ENCODE results near the gene KLHL20.
"Not testable (repeated sequence)": the region's sequence is repeated elsewhere in the genome, so short reads cannot be mapped to it uniquely, and the experiment has no call there.

Gene KLHL20

DNA sequence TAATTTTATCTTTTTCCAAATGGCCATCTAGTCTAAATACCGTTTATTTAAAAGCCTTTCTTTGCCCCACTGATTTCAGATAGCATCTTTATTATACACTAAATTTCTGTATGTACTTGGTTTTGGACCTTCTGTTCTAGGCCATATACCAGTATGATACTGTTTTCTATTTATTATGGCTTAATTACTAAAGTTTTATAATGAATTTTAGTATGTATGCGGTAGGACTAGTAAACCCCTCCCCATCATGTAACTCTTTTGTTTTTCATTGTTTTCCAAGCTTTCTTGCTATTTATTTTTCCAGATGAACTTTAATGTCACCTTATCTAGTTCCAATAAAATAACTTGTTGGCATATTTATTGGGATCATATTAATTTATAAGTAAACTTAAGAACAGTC lies 29.9 kb downstream of the KLHL20 start:
- FAIRE-seq (no peak), DNase-seq (ENCODE audit: insufficient read length, low spot score) (no peak)

DNA sequence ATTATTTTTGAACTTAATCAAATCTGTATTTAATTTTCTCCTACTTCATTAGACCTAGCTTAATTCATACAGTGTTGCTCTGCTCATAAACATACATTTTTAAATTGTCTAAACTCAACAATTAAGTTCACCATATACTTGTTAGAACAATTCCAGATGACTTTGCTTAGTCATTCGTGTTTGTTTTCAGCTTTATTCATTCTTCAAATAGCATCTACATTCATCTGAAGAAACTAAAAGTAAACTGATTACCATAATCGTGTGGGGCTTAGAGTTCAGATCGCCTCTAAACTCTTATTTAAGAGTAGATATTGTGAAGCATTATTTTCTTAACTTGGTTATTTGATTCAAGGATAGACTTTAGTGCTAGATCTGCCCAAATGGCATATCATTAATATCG lies 34.4 kb downstream of the KLHL20 start:
- FAIRE-seq (no peak), DNase-seq (ENCODE audit: insufficient read length, low spot score) (no peak)

DNA sequence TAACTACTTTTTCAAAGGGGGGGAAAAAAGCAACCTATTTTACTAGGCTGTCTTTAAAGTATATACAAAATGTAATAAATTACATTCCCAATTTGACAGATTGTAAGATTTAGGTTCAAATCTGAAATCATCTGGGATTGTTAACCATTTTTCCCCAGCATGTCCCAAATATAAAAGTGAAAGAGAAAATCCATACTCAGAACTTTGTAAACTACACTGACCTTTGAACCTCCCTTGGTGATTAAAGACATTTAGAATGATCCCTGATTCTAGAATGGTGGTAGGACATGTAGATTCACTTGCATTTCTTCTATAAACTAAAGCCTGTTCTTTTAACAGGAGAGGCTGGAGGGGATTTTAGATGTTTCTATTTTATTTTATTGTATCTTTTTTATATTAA lies 39.0 kb downstream of the KLHL20 start:
- DNase-seq (ENCODE audit: insufficient read length, low spot score) (no peak), FAIRE-seq (no peak)

DNA sequence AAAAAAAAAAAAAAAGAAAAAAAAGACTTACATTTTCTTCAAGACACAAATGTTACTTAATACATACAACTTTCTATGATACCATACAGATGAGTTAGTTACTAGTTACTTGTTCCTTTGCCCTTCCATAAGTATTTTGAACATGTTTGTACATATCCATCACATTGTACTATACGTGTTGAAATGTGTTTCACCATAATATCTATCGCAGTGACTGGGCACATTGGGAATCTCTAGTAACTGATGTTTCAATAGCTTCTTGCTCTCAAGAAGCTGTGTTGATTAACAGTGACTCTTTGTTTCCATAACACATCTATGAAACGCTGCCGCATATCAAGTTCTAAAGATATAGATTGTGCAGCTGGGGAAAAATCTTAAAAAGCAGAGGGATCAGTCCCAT lies 42.9 kb downstream of the KLHL20 start:
- DNase-seq (ENCODE audit: insufficient read length, low spot score), result no peak
- FAIRE-seq, result no peak

DNA sequence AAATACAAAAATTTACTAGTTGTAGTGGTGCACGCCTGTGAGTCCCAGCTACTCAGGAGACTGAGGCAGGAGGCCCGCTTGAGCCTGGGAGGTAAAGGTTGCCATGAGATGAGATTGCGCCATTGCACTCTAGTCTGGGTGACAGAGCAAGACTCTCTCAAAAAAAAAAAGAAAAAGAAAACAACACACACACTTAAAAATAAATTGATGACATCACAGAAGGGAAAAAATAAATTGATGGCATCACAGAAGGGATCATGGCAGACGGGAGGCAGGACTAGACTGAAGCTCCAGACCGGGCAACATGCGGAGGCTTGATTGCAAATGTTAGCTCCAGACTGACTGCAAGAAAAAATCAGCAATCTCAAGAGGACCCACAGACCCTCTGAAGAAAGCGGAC lies 43.3 kb downstream of the KLHL20 start:
- FAIRE-seq (no peak), DNase-seq (ENCODE audit: insufficient read length, low spot score) (no peak)

DNA sequence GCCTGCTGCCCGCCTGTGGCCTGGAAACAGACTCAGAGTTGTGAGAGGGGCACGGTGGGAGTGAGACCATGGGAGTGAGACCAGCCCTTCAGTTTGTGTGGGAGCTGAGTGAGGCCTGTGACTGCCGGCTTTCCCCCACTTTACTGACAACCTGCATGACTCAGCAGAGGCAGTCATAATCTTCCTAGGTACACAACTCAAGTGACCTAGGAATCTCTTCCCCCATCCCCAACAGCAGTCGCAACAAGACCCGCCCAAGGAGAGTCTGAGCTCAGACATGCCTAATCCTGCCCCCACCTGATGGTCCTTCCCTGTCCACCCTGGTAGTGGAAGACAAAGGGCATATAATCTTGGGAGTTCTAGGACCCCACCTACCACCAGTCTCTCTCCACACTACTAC lies 44.2 kb downstream of the KLHL20 start:
- no peak for FAIRE-seq
- no peak for DNase-seq (ENCODE audit: insufficient read length, low spot score)

DNA sequence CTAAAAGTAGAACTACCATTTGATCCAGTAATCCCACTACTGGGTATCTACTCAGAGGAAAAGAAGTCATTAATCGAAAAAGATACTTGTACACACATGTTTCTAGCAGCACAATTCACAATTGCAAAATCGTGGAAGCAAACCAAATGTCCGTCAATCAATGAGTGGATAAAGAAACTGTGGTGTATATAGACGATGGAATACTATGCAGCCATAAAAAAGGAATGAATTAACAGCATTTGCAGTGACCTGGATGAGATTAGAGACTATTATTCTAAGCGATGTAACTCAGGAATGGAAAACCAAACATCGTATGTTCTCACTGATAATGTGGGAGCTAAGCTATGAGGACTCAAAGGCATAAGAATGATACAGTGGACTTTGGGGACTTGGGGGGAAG lies 49.5 kb downstream of the KLHL20 start:
- FAIRE-seq; DNase-seq (ENCODE audit: insufficient read length, low spot score): not testable (repeated sequence)

DNA sequence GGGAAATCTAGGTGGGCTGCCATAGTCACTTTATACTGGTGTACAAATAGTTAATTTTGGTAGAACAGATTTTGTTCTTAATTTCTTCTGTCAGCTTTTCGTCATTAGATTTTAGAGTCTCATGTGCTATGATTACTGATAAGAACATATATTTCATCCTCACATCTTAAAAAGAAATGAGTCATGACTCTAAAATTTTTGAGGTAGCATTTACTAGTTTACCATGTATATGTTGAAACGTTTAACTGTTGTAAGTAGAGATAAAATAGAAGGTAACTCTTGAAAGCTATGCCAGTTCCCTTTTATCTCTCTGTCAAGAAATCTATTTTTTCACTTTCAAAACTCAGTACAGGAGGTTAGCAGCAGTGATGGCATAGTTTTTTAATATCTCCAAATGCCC lies 53.4 kb downstream of the KLHL20 start:
- no peak for FAIRE-seq
- DNase-seq (ENCODE audit: insufficient read length, low spot score), result no peak

DNA sequence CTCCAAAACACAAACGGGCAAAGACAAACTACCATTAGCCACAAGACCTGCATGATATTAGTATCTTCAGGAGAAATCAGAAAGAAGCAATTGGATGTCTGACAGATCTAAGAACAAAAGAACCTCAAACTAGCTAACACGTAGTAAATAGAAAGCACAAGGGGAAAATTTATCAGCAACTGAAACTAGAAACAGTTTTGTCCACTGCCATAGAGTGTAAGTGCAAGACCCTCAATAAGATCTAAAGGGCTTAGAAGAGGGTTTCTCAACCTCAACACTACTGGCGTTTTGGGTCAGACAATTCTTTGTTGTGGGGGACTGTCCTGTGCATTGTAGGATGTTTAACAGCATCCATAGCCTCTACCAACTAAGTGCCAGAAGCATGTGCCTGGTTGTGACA lies 54.0 kb downstream of the KLHL20 start:
- no peak for DNase-seq (ENCODE audit: insufficient read length, low spot score)
- FAIRE-seq, result no peak

DNA sequence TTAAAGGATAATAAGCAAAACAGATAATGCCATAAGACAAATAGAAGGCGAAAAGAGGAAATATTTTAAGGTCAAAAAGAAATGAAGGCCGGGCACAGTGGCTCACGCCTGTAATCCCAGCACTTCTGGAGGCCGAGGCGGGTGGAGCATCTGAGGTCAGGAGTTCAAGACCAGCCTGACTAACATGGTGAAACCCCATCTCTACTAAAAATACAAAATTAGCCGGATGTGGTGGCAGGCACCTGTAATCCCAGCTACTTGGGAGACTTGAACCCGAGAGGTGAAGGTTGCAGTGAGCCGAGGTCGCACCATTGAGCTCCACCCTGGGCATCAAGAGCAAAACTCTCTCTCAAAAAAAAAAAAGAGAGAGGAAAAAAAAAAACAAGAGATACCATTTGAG lies 55.5 kb downstream of the KLHL20 start:
- DNase-seq (ENCODE audit: insufficient read length, low spot score); FAIRE-seq: not testable (repeated sequence)

DNA sequence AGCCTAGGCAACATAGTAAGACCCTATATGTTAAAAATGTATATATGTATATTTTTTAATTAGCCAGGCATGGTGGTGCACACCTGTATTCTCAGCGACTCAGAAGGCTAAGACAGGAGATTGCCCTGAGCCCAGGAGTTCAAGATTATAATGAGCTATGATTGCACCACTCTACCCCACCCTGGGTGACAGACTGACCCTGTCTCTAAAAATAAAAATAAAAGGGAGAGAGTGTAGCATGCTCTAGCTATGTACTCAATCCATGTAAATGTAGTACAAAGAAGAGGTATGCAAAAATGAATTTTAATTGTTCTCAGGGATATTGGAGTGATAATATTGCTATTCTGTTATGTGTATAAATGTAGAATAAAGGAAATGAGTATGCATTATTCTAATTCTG lies 56.8 kb downstream of the KLHL20 start:
- DNase-seq (ENCODE audit: insufficient read length, low spot score) (no peak), FAIRE-seq (no peak)

DNA sequence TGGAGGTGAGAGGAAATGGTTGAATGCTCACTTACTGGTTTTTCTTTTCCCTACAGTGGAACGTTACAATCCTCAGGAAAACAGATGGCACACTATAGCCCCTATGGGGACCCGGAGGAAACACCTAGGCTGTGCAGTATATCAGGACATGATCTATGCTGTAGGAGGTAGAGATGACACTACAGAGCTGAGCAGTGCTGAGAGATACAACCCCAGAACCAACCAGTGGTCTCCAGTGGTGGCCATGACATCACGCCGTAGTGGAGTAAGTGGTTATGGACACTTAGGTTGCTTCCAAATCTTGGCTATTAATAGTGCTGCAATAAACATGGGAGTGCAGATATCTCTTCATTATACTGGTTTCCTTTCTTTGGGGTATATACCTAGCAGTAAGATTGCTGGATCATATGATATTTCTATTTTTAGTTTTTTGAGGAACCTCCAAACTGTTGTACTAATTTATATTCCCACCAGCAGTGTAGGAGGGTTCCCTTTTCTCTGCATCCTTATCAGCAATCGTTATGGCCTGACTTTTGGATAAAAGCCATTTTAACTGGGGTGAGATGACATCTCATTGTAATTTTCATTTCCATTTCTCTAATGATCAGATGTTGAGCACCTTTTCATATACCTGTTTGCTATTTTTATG lies 60.9 kb downstream of the KLHL20 start:
- no peak for DNase-seq (ENCODE audit: insufficient read length, low spot score)
- FAIRE-seq, result no peak

DNA sequence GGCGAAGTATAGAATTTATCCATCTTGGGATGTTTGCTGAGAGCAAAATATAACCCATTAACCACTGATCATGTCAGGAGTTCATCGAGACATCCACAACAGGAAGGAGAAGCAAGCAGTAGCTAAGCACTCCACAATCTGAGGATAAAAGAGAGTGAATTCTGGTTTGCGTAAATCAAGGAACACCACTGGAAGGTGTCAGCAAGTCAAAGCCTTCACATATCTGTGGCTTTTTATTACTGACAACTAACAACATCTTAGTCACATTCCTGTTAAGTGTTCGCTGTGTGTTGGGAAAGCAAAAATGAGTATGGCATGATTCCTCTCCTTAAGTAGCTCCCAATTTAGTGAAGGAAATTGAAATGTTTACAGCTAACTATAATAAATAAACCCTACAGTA lies 65.2 kb downstream of the KLHL20 start:
- FAIRE-seq, result no peak

DNA sequence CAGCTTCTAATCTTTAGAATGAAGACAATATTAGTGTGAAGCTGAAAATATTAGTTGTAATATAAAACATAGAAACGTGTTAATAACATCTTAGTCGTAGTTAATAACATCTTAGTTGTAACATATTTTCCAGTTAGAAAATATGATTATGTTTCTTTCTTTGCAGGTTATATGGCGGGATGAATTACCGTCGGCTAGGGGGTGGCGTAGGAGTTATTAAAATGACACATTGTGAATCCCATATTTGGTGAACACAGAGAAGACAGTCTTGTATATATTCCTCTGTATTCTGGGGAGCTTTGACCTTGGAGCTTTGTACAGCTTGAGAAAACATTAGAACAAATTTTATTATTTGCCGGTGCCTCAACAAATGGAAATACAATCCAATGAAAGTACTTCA lies 70.2 kb downstream of the KLHL20 start:
- no peak for FAIRE-seq

More for the DNA sequence above, 65.2 kb downstream of the KLHL20 start:
- no peak for DNase-seq (ENCODE audit: insufficient read length, low spot score)

DNA sequence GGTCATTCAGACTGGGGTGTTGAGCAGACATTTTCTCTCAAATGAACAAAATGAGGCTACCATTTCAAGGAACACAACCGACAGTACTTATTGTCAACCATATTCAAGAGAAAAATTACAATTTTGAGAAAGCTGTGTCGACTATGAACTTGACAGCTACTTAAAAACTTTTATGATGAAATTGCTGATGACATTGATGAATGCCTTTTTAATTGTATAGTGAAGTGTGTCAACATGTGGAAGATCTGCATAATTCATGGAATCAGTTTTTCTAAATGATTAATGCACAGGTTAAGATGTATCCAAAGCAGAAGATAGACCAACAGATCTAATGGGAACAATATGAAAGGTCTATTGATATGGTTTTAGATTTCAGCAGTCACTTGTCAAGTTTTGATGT lies 75.1 kb downstream of the KLHL20 start:
- FAIRE-seq (no peak), DNase-seq (ENCODE audit: insufficient read length, low spot score) (no peak)

More for the DNA sequence above, 70.2 kb downstream of the KLHL20 start:
- no peak for DNase-seq (ENCODE audit: insufficient read length, low spot score)

DNA sequence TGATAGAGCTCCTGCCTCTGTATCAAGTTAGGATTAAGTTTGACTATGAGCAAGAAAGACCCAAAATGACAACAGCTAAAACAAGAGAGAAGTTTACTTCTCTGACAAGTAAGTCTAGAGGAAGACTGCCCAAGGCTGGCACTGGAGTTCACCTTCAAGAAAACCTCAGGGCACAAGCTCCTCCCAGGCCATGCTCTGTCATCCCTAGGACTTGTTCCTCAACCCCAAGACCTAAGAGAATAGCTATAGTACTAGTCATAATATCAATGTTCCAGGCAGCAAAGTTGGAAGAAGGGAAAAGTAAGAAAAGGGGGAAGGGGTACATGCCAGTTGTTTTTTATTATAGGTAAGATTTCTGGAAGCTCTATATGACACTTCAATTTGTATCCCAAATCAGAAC lies 83.3 kb downstream of the KLHL20 start:
- DNase-seq (ENCODE audit: insufficient read length, low spot score), result no peak
- no peak for FAIRE-seq

DNA sequence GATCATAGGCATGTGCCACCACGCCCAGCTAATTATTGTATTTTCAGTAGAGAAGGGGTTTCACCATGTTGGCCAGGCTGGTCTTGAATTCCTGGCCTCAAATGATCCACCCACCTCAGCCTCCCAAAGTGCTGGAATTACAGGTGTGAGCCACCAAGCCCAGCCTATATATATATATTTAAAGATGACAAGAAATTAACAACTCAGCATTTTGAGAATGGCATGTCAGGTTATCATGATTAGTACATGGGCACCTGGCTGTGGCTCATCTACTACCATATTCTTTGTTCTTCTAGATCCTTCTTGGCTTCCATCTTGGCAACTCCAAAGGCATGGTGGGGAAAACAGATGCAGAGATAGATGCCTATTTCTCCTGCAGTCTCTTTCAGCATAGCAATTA lies 85.2 kb downstream of the KLHL20 start:
- FAIRE-seq; DNase-seq (ENCODE audit: insufficient read length, low spot score): not testable (repeated sequence)

DNA sequence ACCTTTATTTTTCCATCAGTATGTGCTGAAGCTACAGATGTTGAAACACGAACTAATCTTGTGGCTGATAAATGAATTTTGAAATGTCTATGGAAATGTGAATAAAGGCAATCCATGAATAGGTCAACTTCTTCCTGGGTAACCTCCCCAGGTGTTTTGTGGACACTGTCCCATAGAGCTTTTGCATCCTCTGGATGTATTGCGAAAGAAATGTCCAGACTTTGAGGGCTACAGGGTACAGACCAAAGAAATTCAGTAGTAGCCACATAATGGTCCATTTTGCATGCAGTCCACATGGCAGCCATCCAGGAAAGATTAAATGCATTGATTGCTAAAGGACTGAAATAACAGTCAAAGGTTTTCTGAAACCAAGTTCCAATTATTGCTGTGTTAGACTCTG lies 88.2 kb downstream of the KLHL20 start:
- no peak for DNase-seq (ENCODE audit: insufficient read length, low spot score)
- FAIRE-seq, result no peak

DNA sequence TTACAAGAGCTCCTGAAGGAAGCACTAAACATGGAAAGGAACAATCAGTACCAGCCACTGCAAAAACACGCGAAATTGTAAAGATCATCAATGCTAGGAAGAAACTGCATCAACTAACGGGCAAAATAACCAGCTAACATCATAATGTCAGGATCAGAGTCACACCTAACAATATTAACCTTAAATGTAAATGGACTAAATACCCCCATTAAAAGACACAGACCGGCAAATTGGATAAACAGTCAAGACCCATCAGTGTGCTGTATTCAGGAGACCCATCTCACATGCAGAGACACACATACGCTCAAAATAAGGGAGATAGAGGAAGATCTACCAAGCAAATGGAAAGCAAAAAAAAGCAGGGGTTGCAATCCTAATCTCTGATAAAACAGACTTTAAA lies 98.9 kb downstream of the KLHL20 start:
- not testable (repeated sequence) for DNase-seq (ENCODE audit: insufficient read length, low spot score); FAIRE-seq

DNA sequence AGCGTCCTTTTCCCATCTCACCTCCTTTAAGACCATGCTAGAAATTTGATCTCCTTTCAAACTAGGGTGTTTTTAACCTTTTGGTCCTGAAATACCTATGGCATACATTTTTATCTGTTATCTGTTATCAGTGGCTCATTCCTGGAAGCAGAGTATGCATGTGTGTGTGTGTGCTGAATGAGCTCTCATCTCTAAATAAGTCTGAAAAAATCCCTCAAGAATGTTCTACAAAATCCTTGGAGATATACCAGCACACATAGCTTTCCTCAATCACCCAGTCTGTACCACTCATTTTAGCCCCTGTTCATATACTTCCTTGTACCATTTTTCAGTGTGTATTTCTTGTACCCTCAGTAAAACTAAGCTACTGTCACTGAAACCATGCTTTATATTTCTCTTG lies 103.7 kb downstream of the KLHL20 start:
- DNase-seq (ENCODE audit: insufficient read length, low spot score), result no peak
- FAIRE-seq, result no peak

DNA sequence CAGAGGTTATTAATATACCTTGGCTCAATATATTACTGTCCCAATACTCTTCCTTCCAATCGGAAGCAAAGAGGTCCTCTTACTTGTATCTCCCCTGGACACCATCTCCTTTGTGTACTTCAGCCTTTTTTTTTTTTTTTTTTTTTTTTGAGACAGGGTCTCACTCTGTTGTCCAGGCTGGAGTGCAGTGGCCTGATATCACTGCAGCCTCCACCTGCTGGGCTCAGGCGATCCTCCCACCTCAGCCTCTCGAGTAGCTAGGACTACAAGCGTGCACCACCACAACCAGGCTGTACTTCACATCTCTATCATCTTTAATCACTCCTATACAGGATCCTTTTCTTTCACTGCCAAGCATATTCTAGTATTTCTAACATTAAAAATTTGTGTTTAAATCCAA lies 106.9 kb downstream of the KLHL20 start:
- DNase-seq (ENCODE audit: insufficient read length, low spot score) (no peak), FAIRE-seq (no peak)

DNA sequence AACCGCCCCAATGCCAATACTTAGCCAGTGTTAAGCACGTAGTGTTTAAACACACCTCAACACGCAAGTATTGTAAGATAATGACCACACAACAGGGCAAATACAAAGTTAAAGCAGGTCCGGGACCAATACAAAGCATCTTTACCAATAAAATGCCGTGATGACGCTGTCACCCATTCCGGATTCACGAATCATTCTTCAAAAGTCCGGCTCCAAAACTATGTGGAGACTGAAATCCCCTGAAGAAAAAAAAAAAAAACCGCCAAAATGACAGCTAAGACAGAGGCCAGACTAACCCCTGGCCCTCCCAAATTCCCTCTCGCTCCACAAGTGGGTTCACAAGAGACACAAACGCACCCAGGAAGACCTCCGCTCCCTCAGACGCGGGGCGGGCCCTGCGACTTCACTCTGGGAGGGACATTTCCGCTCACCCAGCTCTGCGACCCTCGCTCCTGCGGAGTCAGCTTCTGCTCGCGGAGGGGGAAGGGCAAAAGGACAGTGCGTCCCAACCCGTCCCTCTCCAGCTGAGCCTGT lies 109.1 kb downstream of the KLHL20 start:
- DNase-seq (ENCODE audit: insufficient read length, low spot score) (no peak), FAIRE-seq (no peak)

Data from HTR-8/SVneo (cell line).